Ovary (tissue), 3 donors: Measurements from ENCODE around the gene MUCL3.

Experiments used
- CTCF ChIP-seq, 3 donors: fragments of 450-650 bp in 2 of 3; fragments of 200-600 bp in 1 of 3; IDR thresholded peaks; one replicate each; pipeline versions ENCODE4 v1.5.1 to v1.8.0; 2016 to 2022; ENCODE audit warnings: antibody characterized with exemption in 3 of 3, mild to moderate bottlenecking in 1 of 3
- EP300 ChIP-seq: sonication (generic); formaldehyde crosslinking; IDR thresholded peaks from one replicate; pipeline ENCODE4 v1.6.1; 2017; ENCODE audit warnings: antibody characterized with exemption
- POLR2A ChIP-seq: fragments of 450-650 bp; IDR thresholded peaks from one replicate; pipeline ENCODE4 v1.6.1; 2017; ENCODE audit warnings: antibody characterized with exemption, mild to moderate bottlenecking, moderate library complexity
- donor health status: DM: no; HTN: no; CAD: no.

- TF ChIP-seq CTCF (IDR thresholded peaks at IDR 0.05) (no peak), POLR2A (no peak), EP300 (no peak)
These were observed 25.4 kb downstream of the MUCL3 start for GRCh38 chr6:30966154-30966553.
